OCI-LY3 (cell line): ENCODE results near the gene ARHGAP6.

ENCODE experiments used
- H2AFZ ChIP-seq: fragments of 200-600, 300-600 bp; shearing (Covaris generic); 2 replicates; pipeline ENCODE4 v1.6.0; 2014; ENCODE audit warnings: antibody characterized with exemption, low read depth, low read length
- H3K27ac ChIP-seq: fragments of 200-600, 300-600 bp; sonication (generic); 2 replicates; pipeline ENCODE4 v1.5.1; 2014; ENCODE audit warnings: mild to moderate bottlenecking, low read length, moderate library complexity, mixed read lengths
- H3K27me3 ChIP-seq: fragments of 200-600, 300-600 bp; sonication (generic); 2 replicates; pipeline ENCODE4 v1.6.1; 2014; ENCODE audit warnings: low read depth, low read length, mixed read lengths
- H3K36me3 ChIP-seq: fragments of 200-600, 300-600 bp; sonication (generic); replicated peaks from 2 replicates; pipeline ENCODE3; 2014; ENCODE audit warnings: low read depth, low read length, mixed read lengths
- H3K4me1 ChIP-seq: fragments of 300-600, 200-600 bp; sonication (generic); 2 replicates; pipeline ENCODE4 v1.6.1; 2014; ENCODE audit warnings: low read length, mixed read lengths
- H3K4me2 ChIP-seq: fragments of 200-600, 300-600 bp; sonication (generic); 2 replicates; pipeline ENCODE4 v1.6.1; 2014; ENCODE audit warnings: low read length, mixed read lengths
- H3K4me3 ChIP-seq: fragments of 300-600, 200-600 bp; sonication (generic); 2 replicates; pipeline ENCODE4 v1.5.1; 2014; ENCODE audit warnings: antibody characterized with exemption, mild to moderate bottlenecking, low read length, moderate library complexity
- H3K79me2 ChIP-seq: fragments of 300-600, 200-600 bp; shearing (Covaris generic); 2 replicates; pipeline ENCODE4 v1.6.1; 2014; ENCODE audit warnings: mild to moderate bottlenecking, low read length, mixed read lengths
- H3K9ac ChIP-seq: fragments of 300-600, 200-600 bp; shearing (Covaris generic); 2 replicates; pipeline ENCODE4 v1.6.0; 2014; ENCODE audit warnings: mild to moderate bottlenecking, low read length, moderate library complexity
- H3K9me3 ChIP-seq: fragments of 200-600, 300-600 bp; shearing (Covaris generic); 2 replicates; pipeline ENCODE4 v1.6.1; 2014; ENCODE audit warnings: low read length, mixed read lengths; ENCODE audit not compliant: insufficient read depth
- H4K20me1 ChIP-seq: fragments of 200-600, 300-600 bp; sonication (generic); 2 replicates; pipeline ENCODE4 v1.6.1; 2016; ENCODE audit warnings: low read length, mixed read lengths; ENCODE audit not compliant: insufficient read depth
- EZH2phosphoT487 ChIP-seq: fragments of 200-600 bp; shearing (Covaris generic); IDR thresholded peaks from 2 replicates; pipeline ENCODE4 v1.6.1; 2018; ENCODE audit warnings: antibody characterized with exemption, mixed run types, low read depth
- TF ChIP-seq, protein P1 (sequence below): fragments of 200-600, 300-600 bp; sonication (generic); IDR thresholded peaks from 2 replicates; pipeline ENCODE4 v1.5.1; 2014; ENCODE audit warnings: antibody characterized with exemption, low read length, low read depth

ARHGAP6 gene

DNA sequence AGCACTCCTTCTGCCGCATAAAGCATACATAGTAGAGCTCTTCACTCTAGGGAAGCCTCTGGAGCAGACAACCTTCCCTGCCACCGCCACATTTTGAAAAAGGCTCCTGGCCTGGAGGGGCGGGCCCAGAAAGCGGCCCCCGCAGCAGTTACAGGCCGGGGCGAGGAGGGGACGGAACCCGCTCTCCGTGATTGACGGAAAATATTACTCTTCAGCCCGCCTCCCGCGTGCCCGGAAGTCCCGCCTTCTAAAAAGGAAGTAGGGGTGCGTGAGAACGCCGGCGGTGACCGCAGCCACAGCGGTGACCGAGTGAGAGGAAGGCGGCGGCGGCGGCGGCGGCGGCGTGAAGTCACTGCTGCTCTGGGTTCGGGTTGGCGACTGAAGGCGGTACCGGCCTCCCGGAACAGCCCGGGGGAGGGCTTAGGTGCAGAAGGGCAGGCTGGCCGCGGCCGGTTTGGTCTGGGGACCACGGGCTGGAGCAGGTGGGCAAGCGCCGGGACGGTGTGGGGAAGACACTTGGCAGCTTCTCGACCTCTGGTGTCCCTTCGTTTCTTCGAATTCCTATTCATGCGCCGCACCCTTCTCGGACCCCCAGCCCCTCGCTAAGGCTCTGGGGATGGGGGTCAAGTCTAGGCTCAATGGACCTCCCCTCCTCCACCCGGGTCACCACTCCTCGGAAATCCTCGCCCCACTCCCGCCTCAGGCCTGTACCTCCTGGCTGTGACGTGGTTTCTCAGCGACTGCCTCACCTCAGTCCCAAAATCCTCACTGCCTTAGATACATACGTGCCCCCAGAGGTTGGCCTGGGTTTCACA lies 554.5 kb downstream of the ARHGAP6 start, which contains the start of gene HCCS:
Gene HCCS, plus strand, starts transcription at position 296 of the 815 bp plus-strand sequence. CDS start 729 bp downstream, outside the sequence.
- Histone ChIP-seq H3K4me2 (peak within 1 kb of the TSS; percentile 97), H3K4me1 (peaks cover 45% of the 10 kb centered on the region), H3K4me3 (peak within 1 kb of the TSS; percentile 100), H3K27ac (peak within 1 kb of the TSS; percentile 52), H4K20me1 (0 out of 2 replicates have a peak, but pooled peaks cover 5% of the 10 kb centered on the region), H3K79me2 (peaks cover 51% of the 10 kb centered on the region), H3K36me3 (peaks cover 25% of the 10 kb centered on the region), H2AFZ (peak within 1 kb of the TSS; percentile 84), H3K9me3 (no peaks in the 10 kb centered on the region), H3K9ac (peak within 1 kb of the TSS; percentile 96), H3K27me3 (no peaks in the 10 kb centered on the region)
- no peak for TF ChIP-seq EZH2phosphoT487
- TF ChIP-seq, protein P1, sequence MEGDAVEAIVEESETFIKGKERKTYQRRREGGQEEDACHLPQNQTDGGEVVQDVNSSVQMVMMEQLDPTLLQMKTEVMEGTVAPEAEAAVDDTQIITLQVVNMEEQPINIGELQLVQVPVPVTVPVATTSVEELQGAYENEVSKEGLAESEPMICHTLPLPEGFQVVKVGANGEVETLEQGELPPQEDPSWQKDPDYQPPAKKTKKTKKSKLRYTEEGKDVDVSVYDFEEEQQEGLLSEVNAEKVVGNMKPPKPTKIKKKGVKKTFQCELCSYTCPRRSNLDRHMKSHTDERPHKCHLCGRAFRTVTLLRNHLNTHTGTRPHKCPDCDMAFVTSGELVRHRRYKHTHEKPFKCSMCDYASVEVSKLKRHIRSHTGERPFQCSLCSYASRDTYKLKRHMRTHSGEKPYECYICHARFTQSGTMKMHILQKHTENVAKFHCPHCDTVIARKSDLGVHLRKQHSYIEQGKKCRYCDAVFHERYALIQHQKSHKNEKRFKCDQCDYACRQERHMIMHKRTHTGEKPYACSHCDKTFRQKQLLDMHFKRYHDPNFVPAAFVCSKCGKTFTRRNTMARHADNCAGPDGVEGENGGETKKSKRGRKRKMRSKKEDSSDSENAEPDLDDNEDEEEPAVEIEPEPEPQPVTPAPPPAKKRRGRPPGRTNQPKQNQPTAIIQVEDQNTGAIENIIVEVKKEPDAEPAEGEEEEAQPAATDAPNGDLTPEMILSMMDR: no peak

DNA sequence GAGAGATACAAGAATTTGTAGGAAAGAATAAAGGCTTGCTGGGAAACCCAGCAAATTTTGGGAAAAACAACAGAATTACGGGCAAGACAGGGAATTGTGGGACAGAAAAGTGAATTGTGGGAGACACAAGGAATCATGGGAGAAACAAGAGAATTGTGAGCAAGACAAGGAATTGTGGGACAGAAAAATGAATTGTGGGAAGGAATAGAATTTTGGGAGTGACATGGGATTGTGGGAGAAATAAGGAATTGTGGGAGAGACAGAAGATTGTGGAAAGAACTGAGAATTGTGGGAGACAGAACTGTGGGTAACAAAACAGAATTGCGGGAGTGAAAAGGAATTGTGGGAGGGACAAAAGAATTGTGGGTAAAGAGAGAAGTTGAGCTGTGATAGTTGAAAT lies 555.8 kb downstream of the ARHGAP6 start:
- no peak for TF ChIP-seq EZH2phosphoT487
- TF ChIP-seq, protein P1: no peak
- H3K9me3 ChIP-seq: no peaks in the 10 kb centered on the region
- H3K4me3 ChIP-seq: peak overlapping the region; percentile 100
- peak overlapping the region; percentile 96; the same call in 1 of the 2 replicates for H3K9ac ChIP-seq
- H3K36me3 ChIP-seq: peaks cover 14% of the 10 kb centered on the region
- 0 out of 2 replicates have a peak, but pooled peaks cover 5% of the 10 kb centered on the region for H4K20me1 ChIP-seq
- H3K79me2 ChIP-seq: peaks cover 49% of the 10 kb centered on the region
- no peak overlapping the region for H3K27ac ChIP-seq
- H3K27me3 ChIP-seq: no peaks in the 10 kb centered on the region
- H3K4me1 ChIP-seq: peaks cover 45% of the 10 kb centered on the region
- H3K4me2 ChIP-seq: peak overlapping the region; percentile 97
- no peak overlapping the region for H2AFZ ChIP-seq

DNA sequence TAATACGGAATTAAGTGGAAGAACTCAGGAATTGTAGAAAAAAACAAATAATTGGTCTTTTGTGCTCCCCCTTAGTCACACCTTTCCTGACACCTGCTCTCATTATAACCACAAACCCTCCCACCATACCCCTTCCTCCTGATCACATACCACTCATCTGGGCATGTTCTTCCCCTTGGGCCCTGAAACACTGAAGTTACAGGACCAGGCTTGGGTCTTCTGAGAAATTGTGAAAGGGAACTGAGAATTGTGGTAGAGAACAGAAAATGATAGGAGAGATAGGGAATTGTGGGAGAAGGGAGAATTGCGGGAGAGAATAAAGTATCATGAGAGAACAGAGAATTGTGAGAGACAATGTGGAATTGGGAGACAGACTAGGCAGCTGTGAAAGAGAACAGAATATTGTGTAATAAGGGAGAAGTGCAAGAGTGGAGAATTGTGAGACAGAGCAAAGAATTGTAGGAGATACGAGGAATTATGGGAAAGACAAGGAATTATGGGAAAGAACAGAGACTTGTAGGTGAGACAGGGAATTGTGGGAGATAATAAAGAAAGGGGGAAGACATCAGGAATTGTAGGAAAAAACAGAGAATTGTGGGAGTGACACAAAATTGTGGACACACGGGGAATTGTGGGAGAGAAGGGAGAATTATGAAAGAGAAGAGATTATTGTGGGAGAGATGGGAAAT lies 557.3 kb downstream of the ARHGAP6 start:
- Histone ChIP-seq H3K36me3 (peaks cover 2% of the 10 kb centered on the region), H3K9ac (no peak overlapping the region), H4K20me1 (no peaks in the 10 kb centered on the region), H3K4me1 (peaks cover 41% of the 10 kb centered on the region), H3K27ac (no peak overlapping the region), H3K4me3 (no peak overlapping the region), H3K9me3 (no peaks in the 10 kb centered on the region), H3K27me3 (no peaks in the 10 kb centered on the region), H3K4me2 (peak overlapping the region; percentile 40), H3K79me2 (peaks cover 33% of the 10 kb centered on the region), H2AFZ (no peak overlapping the region)
- no peak for TF ChIP-seq EZH2phosphoT487
- TF ChIP-seq, protein P1: no peak

DNA sequence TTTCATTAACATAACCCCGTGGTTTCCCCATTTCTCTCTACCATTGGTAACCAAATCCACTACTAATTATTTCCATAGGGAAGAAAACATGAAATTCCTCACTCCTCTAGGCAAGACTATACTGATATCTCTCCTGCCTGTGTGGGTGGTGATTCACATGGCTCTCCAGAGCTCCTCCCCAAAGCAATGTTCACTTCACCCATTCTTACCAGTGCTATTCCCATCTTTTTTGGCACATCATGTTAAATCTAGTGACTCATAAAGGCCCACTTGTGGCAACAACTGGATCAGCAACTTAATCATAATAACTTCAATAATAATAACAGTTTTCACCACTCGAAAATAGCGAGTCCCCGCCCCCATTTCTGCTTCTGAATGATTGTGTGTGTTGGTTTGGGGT lies 560.6 kb downstream of the ARHGAP6 start:
- H3K36me3 ChIP-seq: no peaks in the 10 kb centered on the region
- H3K27ac ChIP-seq: no peak overlapping the region
- H3K27me3 ChIP-seq: no peaks in the 10 kb centered on the region
- H3K9ac ChIP-seq: no peak overlapping the region
- H2AFZ ChIP-seq: no peak overlapping the region
- H3K4me3 ChIP-seq: no peak overlapping the region
- H3K9me3 ChIP-seq: no peaks in the 10 kb centered on the region
- TF ChIP-seq EZH2phosphoT487: no peak
- TF ChIP-seq, protein P1: no peak
- no peak overlapping the region for H3K4me2 ChIP-seq
- H3K4me1 ChIP-seq: peaks cover 38% of the 10 kb centered on the region
- no peaks in the 10 kb centered on the region for H4K20me1 ChIP-seq
- H3K79me2 ChIP-seq: peaks cover 2% of the 10 kb centered on the region; the same call in 1 of the 2 replicates
